Measurements from ENCODE around the gene DNAJC13. TPM values are rescaled to one million over a fixed set of nuclear protein-coding genes. Genes with fewer than 3 reads are reported as not detected.
A peak's percentile ranks its signal among the peaks of the same experiment; 100 is the strongest.

The DNAJC13 gene
- total and polyA plus RNA-seq, 2 donors (not counting 3 experiments of a cell fraction or from before 2014, with no cell fraction given), result 14.3 to 71.7 TPM

- Histone ChIP-seq H2AFZ (ENCODE audit: low read depth, low read length) (no peak overlapping the region), H3K9me3 (replicated peaks; ENCODE audit: control insufficient read depth, insufficient read depth, low read length) (no peaks in the 10 kb centered on the region), H3K79me2 (ENCODE audit: control insufficient read depth, insufficient read depth, low read length) (no peaks in the 10 kb centered on the region), H3K9ac (replicated peaks; ENCODE audit: extremely low read depth, insufficient read depth, low read length) (no peak overlapping the region), H4K20me1 (replicated peaks; ENCODE audit: control insufficient read depth, extremely low read depth, insufficient read depth, low read length) (no peaks in the 10 kb centered on the region), H3K4me3 (replicated peaks in 1 of 3; ENCODE audit: insufficient read depth in 1 of 3, low read depth in 1 of 3, low read length in 3 of 3) (no peak overlapping the region), H3K4me1 (ENCODE audit: control insufficient read depth, extremely low read depth, insufficient read depth, low read length) (peaks cover 45% of the 10 kb centered on the region), H3K4me2 (ENCODE audit: insufficient read depth, low read length) (no peak overlapping the region), H3K27me3 (ENCODE audit: control insufficient read depth in 2 of 2, insufficient read depth in 2 of 2, low read length in 2 of 2) (no peaks in the 10 kb centered on the region), H3K36me3 (ENCODE audit: control insufficient read depth in 2 of 2, extremely low read depth in 1 of 2, insufficient read depth in 2 of 2, low read length in 2 of 2) (no peaks in the 10 kb centered on the region), H3K9me1 (replicated peaks; ENCODE audit: control insufficient read depth, extremely low read depth, insufficient read depth, low read length) (no peaks in the 10 kb centered on the region), H3K27ac (ENCODE audit: insufficient read depth, low read depth, low read length) (no peak overlapping the region)
- no TSS peak for BruUV-seq (replicated peaks)
- TF ChIP-seq CTCF (IDR thresholded peaks at IDR 0.05; ENCODE audit: extremely low read depth in 1 of 2, insufficient read depth in 1 of 2, low read depth in 1 of 2, low read length in 2 of 2) (no peak), EZH2 (IDR thresholded peaks at IDR 0.05; ENCODE audit: borderline replicate concordance, low read depth, low read length, severe bottlenecking) (no peak), MAX (IDR thresholded peaks at IDR 0.05; ENCODE audit: insufficient read depth, insufficient read length) (no peak), MYC (IDR thresholded peaks at IDR 0.05; ENCODE audit: low read depth, low read length) (no peak), GATA2 (IDR thresholded peaks at IDR 0.05; ENCODE audit: insufficient read depth, insufficient read length, low read depth, low read length) (no peak), POLR2A (IDR thresholded peaks at IDR 0.05; ENCODE audit: low read depth, low read length) (no peak)
- POLR2A ChIA-PET, result no interaction called here
- dilution Hi-C loops (cut with MboI; ENCODE audit: extremely low pct_ligation_motif_present, low sequenced_read_pairs), result no loop called here
- CTCF ChIA-PET, result interaction anchor here (2.8 to 2.9 kb wide), 2 partner anchors 18 to 89 kb away, joined by 14 to 15 read pairs; no protein-coding TSS in a partner anchor
- intact Hi-C loops (cut with micrococcal nuclease), result no loop called here
- DNase-seq (ENCODE audit: low read depth, low spot score) (peak; percentile 58), FAIRE-seq (no peak)
Measured at GRCh38 chr3:132553826-132554225, 136.5 kb downstream of the DNAJC13 start.
